RWPE1 (cell line): ENCODE data around the gene SAMD4B.

Experiments used
- CTCF ChIA-PET: fragments of 350-600 bp; sonication (Branson Sonifier 250); formaldehyde crosslinking; extraction: SDS; loops from one replicate; lab custom pipeline; 2021; lab: Yijun Ruan, JAX
- POLR2A ChIA-PET: fragments of 400-600 bp; formaldehyde crosslinking; extraction: SDS; loops from one replicate; lab custom pipeline; 2020; ENCODE audit warnings: antibody characterized with exemption; ENCODE audit not compliant: low non-redundant PET; lab: Yijun Ruan, JAX
- DNase-seq: peaks from one replicate; pipeline ENCODE4 v3.0.0; 2012; ENCODE audit warnings: low spot score
- H3K27ac ChIP-seq: fragments of 450-650 bp; 2 replicates; pipeline ENCODE4 v1.5.1; 2017
- TF ChIP-seq, protein P1 (sequence below): fragments of 450-650 bp; conservative IDR thresholded peaks from 2 replicates; pipeline ENCODE4 v1.5.1; 2017; ENCODE audit warnings: low read depth, mild to moderate bottlenecking

Gene SAMD4B

DNA sequence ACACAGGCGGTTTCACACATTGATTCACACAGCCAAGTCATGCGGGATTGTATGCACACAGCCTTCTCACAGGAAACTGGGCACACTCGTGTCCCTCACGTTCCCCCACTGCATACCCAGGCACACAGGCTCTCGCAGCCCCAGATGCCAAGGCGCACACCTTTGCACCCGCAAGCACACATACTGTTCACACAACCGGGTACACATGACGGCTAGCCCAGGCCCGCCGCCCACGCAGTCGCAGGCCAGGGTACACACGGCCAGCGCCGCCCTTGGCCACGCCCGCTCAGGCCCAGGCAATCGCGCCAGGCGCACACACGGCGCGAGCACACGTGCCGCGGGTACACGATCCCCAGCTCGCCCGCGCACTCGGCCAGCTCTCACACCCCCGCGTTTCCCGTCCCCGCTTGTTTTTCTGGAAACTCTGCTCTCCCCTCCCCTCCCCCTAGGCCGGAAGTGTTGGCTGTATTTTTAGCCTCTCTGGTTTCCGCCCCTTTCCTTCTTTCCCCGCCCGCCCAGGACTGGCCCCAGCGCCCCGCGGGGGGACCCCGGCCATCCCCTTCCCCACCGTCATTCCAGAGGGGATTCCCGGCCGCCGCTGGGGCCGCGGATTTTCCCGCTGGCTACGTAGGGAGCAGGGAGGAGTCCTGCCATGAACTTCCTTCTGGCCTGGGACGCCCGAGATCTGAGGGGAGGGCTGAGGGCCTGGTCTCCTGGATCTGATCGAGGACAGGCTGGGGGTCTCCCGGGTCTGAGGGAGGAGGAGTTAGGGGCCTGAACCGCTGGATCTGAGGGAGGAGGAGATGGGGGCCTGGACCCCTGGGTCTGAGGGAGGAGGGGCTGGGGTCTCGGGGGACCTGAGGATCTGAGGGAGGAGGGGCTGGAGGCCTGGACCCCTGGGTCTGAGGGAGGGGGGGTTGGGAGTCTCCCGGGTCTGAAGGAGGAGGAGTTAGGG lies 60.4 kb downstream of the SAMD4B start:
- ChIA-PET CTCF (interaction anchor here (1.9 kb wide), 1 partner anchor 9 kb away, joined by 6 read pairs; the partner anchor contains the start of gene PLEKHG2), POLR2A (interaction anchor here (0.5 to 2.0 kb wide), 5 partner anchors 9 to 41 kb away, joined by 3 to 10 read pairs (median 4); partner anchors contain the start of genes MED29, PAF1, PLEKHG2 and RPS16)
- no peak for DNase-seq
- TF ChIP-seq, protein P1, sequence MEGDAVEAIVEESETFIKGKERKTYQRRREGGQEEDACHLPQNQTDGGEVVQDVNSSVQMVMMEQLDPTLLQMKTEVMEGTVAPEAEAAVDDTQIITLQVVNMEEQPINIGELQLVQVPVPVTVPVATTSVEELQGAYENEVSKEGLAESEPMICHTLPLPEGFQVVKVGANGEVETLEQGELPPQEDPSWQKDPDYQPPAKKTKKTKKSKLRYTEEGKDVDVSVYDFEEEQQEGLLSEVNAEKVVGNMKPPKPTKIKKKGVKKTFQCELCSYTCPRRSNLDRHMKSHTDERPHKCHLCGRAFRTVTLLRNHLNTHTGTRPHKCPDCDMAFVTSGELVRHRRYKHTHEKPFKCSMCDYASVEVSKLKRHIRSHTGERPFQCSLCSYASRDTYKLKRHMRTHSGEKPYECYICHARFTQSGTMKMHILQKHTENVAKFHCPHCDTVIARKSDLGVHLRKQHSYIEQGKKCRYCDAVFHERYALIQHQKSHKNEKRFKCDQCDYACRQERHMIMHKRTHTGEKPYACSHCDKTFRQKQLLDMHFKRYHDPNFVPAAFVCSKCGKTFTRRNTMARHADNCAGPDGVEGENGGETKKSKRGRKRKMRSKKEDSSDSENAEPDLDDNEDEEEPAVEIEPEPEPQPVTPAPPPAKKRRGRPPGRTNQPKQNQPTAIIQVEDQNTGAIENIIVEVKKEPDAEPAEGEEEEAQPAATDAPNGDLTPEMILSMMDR = no peak
- H3K27ac ChIP-seq = peak overlapping the region; percentile 100

DNA sequence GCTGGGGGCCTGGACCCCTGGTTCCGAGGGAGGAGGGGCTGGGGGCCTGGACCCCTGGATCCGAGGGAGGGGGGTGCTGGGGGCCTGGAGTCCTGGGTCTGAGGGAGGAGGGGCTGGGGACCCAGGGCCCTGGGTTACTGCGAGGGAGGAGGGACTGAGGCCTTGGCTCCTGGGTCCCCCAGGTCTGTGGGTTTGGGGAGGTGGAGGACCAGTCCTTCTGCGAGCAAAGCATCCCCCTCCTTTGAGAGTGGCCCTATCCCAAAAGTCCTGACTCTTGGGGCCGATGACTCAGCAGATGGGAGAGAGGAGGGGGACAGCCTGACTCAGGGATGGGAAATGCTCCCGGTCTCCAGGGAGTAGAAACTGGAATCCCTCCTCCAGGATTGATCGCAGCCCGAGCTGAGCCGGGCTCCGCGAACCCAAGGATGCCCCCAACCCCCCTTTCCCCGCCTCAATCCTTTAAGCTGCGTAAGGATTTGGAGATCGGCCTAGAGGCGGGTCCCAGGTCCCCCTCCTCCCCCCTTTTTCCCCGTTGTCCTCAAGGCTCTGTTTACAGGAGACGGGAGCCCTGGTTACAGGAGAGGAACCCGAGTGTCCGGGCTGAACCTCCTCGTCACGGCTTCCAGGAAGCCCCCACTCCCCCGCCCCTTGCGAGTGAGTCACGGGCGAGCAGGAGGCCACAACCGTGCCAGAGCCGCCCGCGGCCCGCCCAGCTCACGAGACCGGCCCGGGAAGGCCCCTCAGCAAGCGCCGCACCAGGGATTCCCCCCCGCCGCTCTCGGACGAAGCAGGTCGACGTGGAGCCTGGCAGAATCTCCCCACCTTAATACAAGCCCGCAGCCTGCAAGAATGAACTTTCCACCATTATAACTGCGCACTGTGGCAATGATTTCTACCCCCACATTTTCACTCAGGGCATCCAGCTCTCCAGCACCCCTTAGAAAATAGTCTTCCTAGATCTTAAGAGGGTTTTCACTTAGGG lies 61.4 kb downstream of the SAMD4B start:
- peak; percentile 89 for DNase-seq
- TF ChIP-seq, protein P1 = no peak
- CTCF ChIA-PET = interaction anchor here (0.6 to 1.9 kb wide), 2 partner anchors 8 to 14 kb away, joined by 3 to 6 read pairs; partner anchors contain the start of gene PLEKHG2
- H3K27ac ChIP-seq = peak overlapping the region; percentile 100
- POLR2A ChIA-PET = interaction anchor here (1.3 kb wide), 1 partner anchor 32 kb away, joined by 4 read pairs; the partner anchor contains the start of gene RPS16

DNA sequence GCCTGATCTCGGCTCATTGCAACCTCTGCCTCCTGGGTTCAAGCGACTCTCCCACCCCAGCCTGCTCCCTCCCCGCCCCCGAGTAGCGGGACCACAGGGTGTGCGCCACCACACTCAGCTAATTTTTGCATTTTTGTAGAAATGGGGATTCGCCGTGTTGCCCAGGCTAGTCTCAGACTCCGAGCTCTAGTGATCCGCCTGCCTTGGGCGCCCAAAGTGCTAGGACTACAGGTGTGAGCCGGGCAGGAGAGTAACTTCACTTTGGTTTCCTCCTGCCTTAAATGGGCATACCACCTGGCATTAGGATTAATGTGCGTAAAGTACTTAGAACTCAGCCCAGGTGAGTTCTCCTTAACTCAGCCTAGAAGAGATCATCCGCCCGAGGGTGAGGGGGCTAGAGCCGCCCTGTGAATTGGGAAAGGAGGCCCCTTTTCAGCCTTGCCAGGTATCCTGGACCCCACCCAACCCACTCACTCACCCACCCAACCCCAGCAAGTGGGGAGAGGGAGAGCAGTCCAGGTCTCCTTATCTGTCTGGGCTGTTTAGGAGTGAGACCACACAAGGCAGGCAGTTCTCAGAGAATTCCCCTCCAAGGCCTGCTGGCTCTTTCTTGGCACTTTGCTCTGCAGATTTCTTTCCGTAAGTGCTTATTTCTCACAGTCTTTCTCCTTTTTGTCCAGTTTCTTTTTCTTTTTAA lies 63.2 kb downstream of the SAMD4B start:
- TF ChIP-seq, protein P1 = no peak
- no peak for DNase-seq
- ChIA-PET CTCF (interaction anchor here (0.6 to 0.7 kb wide), 2 partner anchors 11 to 251 kb away, joined by 4 to 6 read pairs; no protein-coding TSS in a partner anchor), POLR2A (no interaction called here)
- H3K27ac ChIP-seq = peak overlapping the region; percentile 100

DNA sequence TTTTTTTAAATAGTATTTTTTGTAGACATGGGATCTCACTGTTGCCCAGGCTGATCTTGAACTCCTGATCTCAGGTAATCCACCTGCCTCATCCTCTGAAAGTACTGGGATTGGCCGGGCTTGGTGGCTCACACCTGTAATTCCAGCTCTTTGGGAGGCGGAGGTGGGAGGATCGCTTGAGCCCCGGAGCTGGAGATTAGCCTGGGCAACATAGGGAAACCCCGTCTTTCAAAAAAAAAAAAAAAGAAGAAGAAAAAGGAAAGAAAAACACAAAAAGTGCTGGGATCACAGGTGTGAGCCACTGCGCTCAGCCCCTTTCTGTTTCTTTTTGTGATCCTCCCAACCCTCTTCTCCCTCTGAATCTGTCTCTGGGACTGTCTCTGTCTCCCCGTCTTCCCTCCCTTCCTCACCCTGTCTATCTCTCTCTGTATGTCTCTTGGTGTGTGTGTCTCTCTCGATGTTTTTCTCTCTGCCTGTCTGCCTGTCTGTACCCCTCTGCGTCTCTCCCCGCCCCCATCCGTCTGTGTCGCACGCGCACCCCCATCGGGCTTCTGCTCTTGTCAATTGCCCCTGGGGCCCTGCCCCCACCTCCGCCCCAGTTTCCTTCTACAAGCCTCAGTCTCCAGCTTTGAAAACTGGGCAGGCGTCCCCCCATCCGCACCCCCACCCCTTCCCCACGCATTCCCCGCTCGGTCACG lies 63.9 kb downstream of the SAMD4B start:
- no peak for DNase-seq
- TF ChIP-seq, protein P1 = no peak
- CTCF ChIA-PET = interaction anchor here (0.7 kb wide), 1 partner anchor 8 kb away, joined by 3 read pairs; no protein-coding TSS in a partner anchor
- POLR2A ChIA-PET = interaction anchor here (1.6 kb wide), 1 partner anchor 8 kb away, joined by 13 read pairs; no protein-coding TSS in a partner anchor
- peak overlapping the region; percentile 100 for H3K27ac ChIP-seq

DNA sequence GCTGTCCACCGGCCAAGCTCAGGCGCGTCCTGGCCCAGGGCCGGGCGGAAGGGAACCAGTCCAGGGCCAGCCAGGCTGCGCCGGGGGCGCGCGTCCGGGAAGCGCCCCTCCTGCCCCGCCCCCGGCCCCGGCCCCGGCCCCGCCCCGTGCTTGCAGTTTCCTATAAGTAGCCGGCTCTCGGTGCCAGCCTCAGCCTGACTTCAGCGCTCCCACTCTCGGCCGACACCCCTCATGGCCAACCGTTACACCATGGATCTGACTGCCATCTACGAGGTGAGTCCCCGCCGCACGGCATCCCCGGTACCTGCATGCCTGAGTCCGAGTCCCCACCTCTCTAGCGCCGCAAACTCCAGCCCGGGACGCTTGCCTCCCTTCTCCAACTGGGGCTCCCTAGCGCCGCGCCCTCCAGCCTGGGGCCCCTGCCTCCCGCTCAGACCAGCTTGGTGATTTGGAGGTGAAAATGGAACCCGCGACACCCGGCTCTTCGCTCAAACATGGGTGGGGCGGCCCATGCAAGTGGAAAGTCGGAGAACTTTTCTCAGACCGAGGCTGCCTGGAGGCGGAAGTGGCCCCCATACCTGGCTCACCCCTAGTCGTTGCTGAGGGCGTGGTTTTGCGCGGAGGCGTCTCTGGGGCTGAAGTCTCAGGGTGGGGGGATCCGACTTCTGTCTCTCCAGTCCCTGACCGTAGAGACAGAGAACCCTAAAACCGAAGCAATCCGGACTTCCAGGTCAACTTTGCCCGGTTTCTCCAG lies 64.6 kb downstream of the SAMD4B start, which contains the start of gene ZFP36:
ZFP36 (plus strand) TSS at position 192 of the 754 bp plus-strand sequence; CDS start at position 250, 58 bp downstream.
- H3K27ac ChIP-seq = peak within 1 kb of the TSS; percentile 100
- peak; percentile 81 for DNase-seq
- TF ChIP-seq, protein P1 = no peak
- ChIA-PET CTCF (interaction anchor here (0.7 to 1.6 kb wide), 2 partner anchors 9 kb away, joined by 3 to 6 read pairs; no protein-coding TSS in a partner anchor), POLR2A (interaction anchor here (1.6 kb wide), 2 partner anchors 8 to 10 kb away, joined by 5 to 13 read pairs; no protein-coding TSS in a partner anchor)
